Endothelial cell of umbilical vein (primary cell): ENCODE data around the gene GPSM1. TPM values are rescaled to one million over a fixed set of nuclear protein-coding genes. Genes with fewer than 3 reads are reported as not detected.

Source experiments
- BruUV-seq: library from RNA; stranded (reverse); fragments of 400-500 nt; replicated peaks from 2 replicates; lab custom pipeline; 2021; lab: Mats Ljungman, UMichigan
- CTCF ChIA-PET: fragments of 300-600, 350-600 bp; sonication (Branson Sonifier 250); formaldehyde crosslinking; loops from one replicate; lab custom pipeline; 2021; ENCODE audit warnings: antibody characterized with exemption, inconsistent platforms; lab: Charles Lee
- POLR2A ChIA-PET: fragments of 300-600, 350-600 bp; sonication (Branson Sonifier 250); formaldehyde crosslinking; loops from one replicate; lab custom pipeline; 2021; ENCODE audit warnings: antibody characterized with exemption, inconsistent platforms; lab: Charles Lee
- DNase-seq: peaks from one replicate; pipeline ENCODE4 v3.0.0-alpha.2; 2011; ENCODE audit warnings: low read depth, low spot score
- FAIRE-seq: peaks from 2 replicates; lab custom pipeline; 2011; peaks lifted over from hg19 to GRCh38; lab: Jason Lieb, UNC
- H2AFZ ChIP-seq: 2 replicates; pipeline ENCODE4 v1.6.0; 2012; ENCODE audit warnings: low read depth, low read length, control low read depth, inconsistent platforms
- H3K27ac ChIP-seq: 2 replicates; pipeline ENCODE4 v1.5.1; 2011; ENCODE audit warnings: low read depth, mild to moderate bottlenecking, control low read depth, low read length, moderate library complexity; ENCODE audit not compliant: insufficient read depth
- H3K27me3 ChIP-seq, 2 experiments: 2 replicates each; pipeline versions ENCODE4 v1.6.0 to v1.6.1; 2011; ENCODE audit warnings: low read length in 2 of 2, mixed read lengths in 1 of 2; ENCODE audit not compliant: control insufficient read depth in 2 of 2, insufficient read depth in 2 of 2
- H3K36me3 ChIP-seq, 2 experiments: 2 replicates in 1 of 2; 3 replicates in 1 of 2; pipeline ENCODE4 v1.5.1; 2011; ENCODE audit warnings: low read length in 2 of 2, mild to moderate bottlenecking in 1 of 2, moderate library complexity in 1 of 2; ENCODE audit not compliant: control insufficient read depth in 2 of 2, insufficient read depth in 2 of 2; ENCODE audit errors: extremely low read depth in 1 of 2
- H3K4me1 ChIP-seq: 3 replicates; pipeline ENCODE4 v1.5.1; 2011; ENCODE audit warnings: mild to moderate bottlenecking, low read length; ENCODE audit not compliant: control insufficient read depth, insufficient read depth; ENCODE audit errors: extremely low read depth
- H3K4me2 ChIP-seq: 2 replicates; pipeline ENCODE4 v1.6.1; 2011; ENCODE audit warnings: low read length, control low read depth, mixed read lengths; ENCODE audit not compliant: insufficient read depth
- H3K4me3 ChIP-seq, 3 experiments: fragments of 200-600 bp in 1 of 3; sonication (generic), shearing (Covaris generic) in 1 of 3; replicated peaks in 1 of 3; 2 replicates each; pipeline ENCODE4 v1.5.1; 2011 to 2016; ENCODE audit warnings: control low read depth in 3 of 3, low read length in 3 of 3, mild to moderate bottlenecking in 2 of 3, inconsistent platforms in 1 of 3, low read depth in 1 of 3, moderate library complexity in 1 of 3; ENCODE audit not compliant: insufficient read depth in 1 of 3
- H3K79me2 ChIP-seq: 2 replicates; pipeline ENCODE4 v1.6.0; 2012; ENCODE audit warnings: low read length, inconsistent platforms; ENCODE audit not compliant: control insufficient read depth, insufficient read depth
- H3K9ac ChIP-seq: replicated peaks from 2 replicates; pipeline ENCODE3; 2011; ENCODE audit warnings: low read length, control low read depth; ENCODE audit not compliant: insufficient read depth; ENCODE audit errors: extremely low read depth
- H3K9me1 ChIP-seq: replicated peaks from 3 replicates; pipeline ENCODE4 v1.6.0; 2011; ENCODE audit warnings: mild to moderate bottlenecking, low read length; ENCODE audit not compliant: control insufficient read depth, insufficient read depth; ENCODE audit errors: extremely low read depth
- H3K9me3 ChIP-seq: replicated peaks from 2 replicates; pipeline ENCODE4 v1.5.1; 2012; ENCODE audit warnings: low read length, inconsistent platforms; ENCODE audit not compliant: control insufficient read depth, insufficient read depth
- H4K20me1 ChIP-seq: replicated peaks from 2 replicates; pipeline ENCODE3; 2011; ENCODE audit warnings: mild to moderate bottlenecking, low read length; ENCODE audit not compliant: control insufficient read depth, insufficient read depth; ENCODE audit errors: extremely low read depth
- CTCF ChIP-seq, 2 donors: IDR thresholded peaks; 1 replicate in 1 of 2; 2 replicates in 1 of 2; pipeline ENCODE4 v1.5.1; 2011; ENCODE audit warnings: low read length in 2 of 2, mild to moderate bottlenecking in 2 of 2, moderate library complexity in 2 of 2, control low read depth in 1 of 2, inconsistent platforms in 1 of 2, low read depth in 1 of 2; ENCODE audit not compliant: insufficient read depth in 1 of 2; ENCODE audit errors: extremely low read depth in 1 of 2
- EZH2 ChIP-seq: IDR thresholded peaks from 2 replicates; pipeline ENCODE4 v1.6.1; 2012; ENCODE audit warnings: borderline replicate concordance, low read depth, mild to moderate bottlenecking, moderate library complexity, low read length, inconsistent platforms; ENCODE audit not compliant: severe bottlenecking
- FOS ChIP-seq: IDR thresholded peaks from 2 replicates; pipeline ENCODE4 v1.6.1; 2011; ENCODE audit warnings: mild to moderate bottlenecking, low read length, moderate library complexity, borderline replicate concordance; ENCODE audit not compliant: insufficient read depth
- GATA2 ChIP-seq: IDR thresholded peaks from 2 replicates; pipeline ENCODE4 v1.7.0; 2011; ENCODE audit warnings: low read depth, mild to moderate bottlenecking, moderate library complexity, mixed read lengths, low read length; ENCODE audit not compliant: insufficient read length, insufficient read depth
- JUN ChIP-seq: IDR thresholded peaks from 2 replicates; pipeline ENCODE4 v1.6.1; 2011; ENCODE audit warnings: borderline replicate concordance, low read depth; ENCODE audit not compliant: insufficient read length, insufficient read depth
- MAX ChIP-seq: IDR thresholded peaks from 2 replicates; pipeline ENCODE4 v1.6.1; 2011; ENCODE audit not compliant: insufficient read depth, insufficient read length
- MYC ChIP-seq: IDR thresholded peaks from one replicate; pipeline ENCODE4 v1.6.1; 2011; ENCODE audit warnings: mild to moderate bottlenecking, low read depth, low read length
- POLR2A ChIP-seq: IDR thresholded peaks from 2 replicates; pipeline ENCODE4 v1.6.1; 2012; ENCODE audit warnings: low read depth, mild to moderate bottlenecking, control low read depth, low read length
- POLR2AphosphoS5 ChIP-seq: IDR thresholded peaks from 2 replicates; pipeline ENCODE4 v1.6.1; 2012; ENCODE audit warnings: low read depth, mild to moderate bottlenecking, control low read depth, low read length, moderate library complexity; ENCODE audit not compliant: insufficient read depth
- dilution Hi-C: fragments of 300-500 bp; cut with MboI; formaldehyde crosslinking; loops from one replicate; pipeline ENCODE4 v1.15.0; 2019; ENCODE audit warnings: low sequenced_read_pairs; ENCODE audit not compliant: extremely low pct_ligation_motif_present
- intact Hi-C: fragments of 100-400 bp; cut with micrococcal nuclease; formaldehyde crosslinking; loops from one replicate; pipeline ENCODE4 v1.10.0; 2022
- polyA plus RNA-seq, 4 experiments: library from polyadenylated mRNA; depleted of rRNA in 3 of 4; stranded (reverse) in 3 of 4; unstranded in 1 of 4; fragments of >200 nt; gene quantifications; 2 replicates each; pipeline versions ENCODE4 v1.2.1 to v1.2.3, GENCODE V29; 2011 to 2012; ENCODE audit warnings: missing spikeins in 1 of 4
- total RNA-seq: library from RNA; stranded (reverse); gene quantifications from 2 replicates; pipeline ENCODE4 v1.2.3, GENCODE V29; 2021

Gene GPSM1
- total and polyA plus RNA-seq, 2 donors (not counting 3 experiments of a cell fraction or from before 2014, with no cell fraction given), result 34.6 to 47.1 TPM

DNA sequence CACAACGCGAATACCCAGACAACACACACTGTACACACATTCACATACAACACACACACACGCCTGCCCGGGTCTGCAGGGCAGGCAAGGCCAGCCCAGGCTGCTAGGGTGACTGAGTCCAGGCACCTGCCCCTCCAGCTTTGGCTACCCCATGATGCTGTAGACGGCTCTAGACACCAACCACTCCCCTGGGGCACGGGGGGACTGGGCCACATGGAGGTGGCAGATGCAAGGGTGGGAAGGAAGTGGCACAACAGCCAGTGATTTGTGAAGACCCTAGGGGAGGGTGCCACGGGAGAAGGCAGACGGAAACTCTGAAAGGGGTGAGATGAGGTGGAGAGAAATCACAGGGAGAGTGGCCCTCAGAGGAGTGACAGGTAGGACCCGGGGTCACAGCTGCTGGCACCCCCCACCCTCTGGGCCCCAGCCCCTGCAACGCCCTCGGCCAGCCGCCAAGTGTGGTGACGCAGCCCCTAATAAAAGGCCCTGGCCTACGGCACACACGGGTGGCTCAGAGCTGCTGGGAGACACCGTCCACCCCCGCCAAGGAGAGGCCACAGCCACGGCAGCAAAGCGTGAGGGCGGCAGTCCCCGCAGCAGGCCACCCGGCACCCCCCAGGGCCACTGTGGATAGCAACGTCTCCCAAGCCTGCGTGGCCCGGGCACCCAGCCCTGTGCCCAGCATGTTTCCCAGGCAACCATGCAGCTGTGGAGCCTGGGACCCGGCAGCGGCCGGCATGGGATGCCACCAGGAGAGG lies 16.9 kb upstream of the GPSM1 start:
- H4K20me1 ChIP-seq, result no peaks in the 10 kb centered on the region
- no peak for FAIRE-seq
- TF ChIP-seq GATA2, result no peak
- TF ChIP-seq MAX, result no peak
- TF ChIP-seq EZH2, result no peak
- TF ChIP-seq POLR2A, result no peak
- no peak for TF ChIP-seq POLR2AphosphoS5
- TF ChIP-seq JUN, result no peak
- TF ChIP-seq MYC, result no peak
- TF ChIP-seq CTCF (IDR thresholded peaks at IDR 0.05; ENCODE audit: extremely low read depth in 1 of 2, insufficient read depth in 1 of 2, low read depth in 1 of 2, low read length in 2 of 2), result no peak
- TF ChIP-seq FOS, result no peak
- H3K4me1 ChIP-seq, result no peaks in the 10 kb centered on the region
- ChIA-PET CTCF (no interaction called here), POLR2A (no interaction called here)
- H3K4me3 ChIP-seq, result no peak overlapping the region
- dilution Hi-C loops (no loop called here), intact Hi-C loops (no loop called here)
- H3K9ac ChIP-seq, result no peak overlapping the region
- no peak for DNase-seq
- H3K27me3 ChIP-seq, result no peaks in the 10 kb centered on the region
- no peaks in the 10 kb centered on the region for H3K79me2 ChIP-seq
- H2AFZ ChIP-seq, result no peak overlapping the region
- H3K4me2 ChIP-seq, result no peak overlapping the region
- BruUV-seq, result no TSS peak
- no peaks in the 10 kb centered on the region for H3K9me1 ChIP-seq
- no peaks in the 10 kb centered on the region for H3K9me3 ChIP-seq
- no peaks in the 10 kb centered on the region for H3K36me3 ChIP-seq
- H3K27ac ChIP-seq, result no peak overlapping the region
